SIG-M5 treated with dmso at 0.1 percent for 504 hours (cell line): ENCODE measurements around the gene LUZP2.

Source experiments
- DNase-seq: peaks from one replicate; lab custom pipeline; 2025; ENCODE audit not compliant: unreplicated experiment; lab: John Stamatoyannopoulos, UW

The LUZP2 gene

DNA sequence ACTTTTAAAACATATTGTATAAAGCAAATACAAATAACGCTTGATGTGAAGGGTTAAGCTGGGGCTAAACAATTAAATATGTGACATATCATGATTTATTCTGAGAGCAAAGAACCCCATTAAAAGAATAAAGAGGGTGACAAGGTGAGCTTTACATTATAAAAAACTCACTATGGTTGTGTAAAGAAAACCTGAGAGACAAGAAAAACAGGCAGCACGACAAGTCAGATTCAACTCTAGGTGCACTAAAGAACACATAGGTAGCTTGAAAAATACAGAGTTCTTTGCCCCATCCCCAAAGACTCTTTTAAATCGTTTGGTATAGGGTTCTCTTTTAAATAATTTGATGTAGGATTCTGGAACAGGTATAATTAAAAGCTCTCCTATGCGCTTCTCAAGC, 63.5 kb downstream of the LUZP2 start:
- peak; percentile 21 for DNase-seq

DNA sequence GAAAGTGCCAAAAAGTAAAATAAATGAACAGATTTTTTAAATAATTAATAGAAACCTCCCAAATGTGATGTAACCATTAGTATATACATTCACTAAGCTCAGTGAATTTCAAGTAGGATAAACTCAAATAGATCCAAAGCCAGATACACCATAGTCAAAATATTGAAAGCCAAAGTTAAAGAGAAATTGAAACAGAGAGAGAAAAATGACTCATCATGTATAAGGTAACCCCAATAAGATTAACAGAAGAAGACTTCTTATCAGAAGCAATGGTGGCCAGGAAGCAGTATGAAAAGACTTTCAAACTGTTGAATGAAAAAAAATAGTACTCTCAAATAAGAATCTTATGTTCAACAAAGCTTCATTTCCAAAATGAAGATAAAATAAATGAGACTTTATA, 70.5 kb downstream of the LUZP2 start:
- no peak for DNase-seq

GRCh38 chr11:24572376-24572775, 75.5 kb downstream of the LUZP2 start:
- DNase-seq: no peak

DNA sequence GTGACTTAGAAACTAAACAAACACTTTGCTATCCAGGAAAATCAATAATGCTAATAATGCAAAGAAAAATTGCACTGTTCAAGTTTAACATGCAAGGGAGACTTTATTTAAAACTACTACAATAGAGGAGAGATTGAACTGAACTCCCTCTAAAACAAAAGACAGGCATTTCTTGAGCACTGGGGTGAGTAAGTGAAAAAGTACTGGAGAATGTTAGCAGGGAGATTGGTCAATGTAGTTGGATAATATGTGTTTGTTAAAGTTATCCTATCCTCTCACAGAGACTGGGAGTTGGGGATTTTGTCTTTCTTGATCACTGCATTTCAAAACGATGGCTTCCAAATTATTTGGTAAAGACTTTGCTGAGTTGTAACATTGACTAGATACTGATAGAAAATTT, 77.6 kb downstream of the LUZP2 start:
- no peak for DNase-seq

GRCh38 chr11:24575392-24575791, 78.5 kb downstream of the LUZP2 start:
- no peak for DNase-seq

- no peak for DNase-seq
Measured at GRCh38 chr11:24585192-24585591, 88.3 kb downstream of the LUZP2 start.

GRCh38 chr11:24587635-24588034, 90.8 kb downstream of the LUZP2 start:
- no peak for DNase-seq

DNA sequence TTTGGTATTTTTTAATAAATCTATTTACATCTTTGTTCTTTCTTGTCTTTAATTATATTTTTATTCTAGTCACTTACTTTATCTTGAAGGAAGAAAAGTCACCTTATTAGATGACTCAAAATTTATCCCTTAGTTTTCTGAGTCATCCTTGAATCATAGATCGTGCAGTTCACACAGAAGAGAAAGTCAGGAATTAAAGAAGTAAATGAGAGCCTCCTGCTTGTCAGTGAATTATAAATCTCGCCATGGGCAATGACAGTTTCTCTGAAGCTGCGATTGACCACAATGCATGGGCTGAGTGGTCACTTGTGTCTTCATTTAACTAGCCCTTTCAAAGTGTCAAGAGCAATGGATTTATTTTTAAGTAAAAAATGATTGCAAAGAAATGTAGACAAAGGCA, 91.2 kb downstream of the LUZP2 start:
- no peak for DNase-seq

DNA sequence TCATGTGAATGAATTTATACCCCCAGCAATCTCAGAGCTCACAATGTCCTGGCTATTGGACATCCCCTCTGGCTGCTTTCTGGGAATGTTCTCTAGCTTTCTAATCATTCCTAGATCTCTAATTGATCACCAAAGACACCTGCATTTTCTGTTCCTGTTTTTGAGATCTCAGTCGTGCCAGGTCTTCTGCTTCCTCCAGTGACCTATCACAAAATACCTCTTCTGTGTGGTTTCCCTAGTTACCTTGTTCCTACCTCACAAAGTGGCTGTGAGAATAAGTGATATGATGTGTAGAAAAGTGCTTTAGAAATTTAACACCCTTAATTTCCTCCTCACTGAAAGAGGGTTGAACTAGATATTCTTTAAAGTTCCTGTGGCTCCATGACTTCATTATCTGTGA, 92.2 kb downstream of the LUZP2 start:
- no peak for DNase-seq

DNA sequence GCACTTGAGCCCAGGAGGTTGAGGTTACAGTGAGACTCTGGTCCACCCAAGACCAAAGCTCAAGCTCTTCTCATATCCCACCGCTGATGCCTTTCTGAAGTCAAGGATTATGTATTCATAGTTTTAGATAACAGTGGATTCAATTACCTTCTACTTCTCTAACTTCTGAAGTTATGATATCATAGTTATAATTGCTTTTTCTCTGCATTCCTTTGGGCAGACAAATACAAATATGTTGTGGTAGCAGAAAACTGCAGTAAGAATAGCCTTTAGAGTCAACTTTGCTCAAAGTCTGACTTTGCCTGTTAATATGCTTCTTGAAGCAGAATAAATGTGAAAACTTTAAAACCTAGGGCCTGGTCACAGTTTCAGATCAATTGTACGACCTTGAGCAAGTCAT, 94.4 kb downstream of the LUZP2 start:
- no peak for DNase-seq

GRCh38 chr11:24592360-24592759, 95.5 kb downstream of the LUZP2 start:
- no peak for DNase-seq

DNA sequence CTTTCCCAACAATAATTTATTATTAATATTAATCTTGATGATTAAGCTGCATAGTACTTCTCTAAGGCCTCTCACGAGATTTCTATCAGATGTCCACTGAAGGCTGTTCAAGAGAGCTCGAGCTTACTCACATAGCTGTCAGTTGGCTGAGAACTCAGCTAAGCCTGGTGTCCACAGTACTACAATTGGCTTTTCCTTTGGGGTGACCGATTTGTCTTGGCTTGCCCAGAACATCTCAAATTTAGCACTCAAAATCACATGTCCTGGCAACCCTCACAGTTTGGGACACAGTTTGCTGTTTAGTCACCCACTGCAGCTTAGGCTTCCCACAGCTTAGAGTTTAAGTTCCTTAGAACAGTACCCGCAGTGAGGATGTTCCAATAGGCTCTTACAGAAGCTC, 96.5 kb downstream of the LUZP2 start:
- no peak for DNase-seq

GRCh38 chr11:24594401-24594800, 97.5 kb downstream of the LUZP2 start:
- DNase-seq: no peak

GRCh38 chr11:24598641-24599040, 101.8 kb downstream of the LUZP2 start:
- no peak for DNase-seq

GRCh38 chr11:24609192-24610119, 112.6 kb downstream of the LUZP2 start:
- DNase-seq: no peak

- no peak for DNase-seq
Measured at GRCh38 chr11:24615451-24616160, 118.8 kb downstream of the LUZP2 start.

- DNase-seq: no peak
Measured at GRCh38 chr11:24617856-24618255, 121.0 kb downstream of the LUZP2 start.

GRCh38 chr11:24619900-24620299, 123.0 kb downstream of the LUZP2 start:
- DNase-seq: no peak

- no peak for DNase-seq
Measured at GRCh38 chr11:24622262-24622661, 125.4 kb downstream of the LUZP2 start.

- no peak for DNase-seq
Measured at GRCh38 chr11:24623121-24623520, 126.3 kb downstream of the LUZP2 start.

DNA sequence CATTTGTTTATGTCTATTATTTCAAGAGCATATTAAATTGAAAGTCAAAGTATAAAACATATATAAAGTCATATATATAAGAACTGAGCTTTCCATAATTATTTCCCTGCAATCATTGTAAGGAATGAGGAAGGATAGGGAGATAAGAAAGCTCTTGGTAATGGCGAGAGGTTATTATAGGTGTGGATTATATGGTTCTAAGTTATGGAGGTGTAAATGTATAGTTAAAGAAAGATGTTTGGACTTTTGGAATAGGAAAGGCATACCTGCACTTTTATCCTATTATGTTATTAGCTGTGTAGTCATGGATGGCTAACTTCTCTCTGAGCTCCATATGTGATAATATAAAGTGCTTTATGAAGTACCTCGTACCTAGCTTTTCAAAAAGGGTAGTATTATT, 127.6 kb downstream of the LUZP2 start:
- DNase-seq: no peak

- DNase-seq: no peak
Measured at GRCh38 chr11:24625975-24626374, 129.1 kb downstream of the LUZP2 start.
